AG04449 (cell line): ENCODE data around the gene CDHR3.

ENCODE experiments used
- CTCF ChIA-PET: fragments of 350-600 bp; formaldehyde crosslinking; extraction: SDS; loops from one replicate; lab custom pipeline; 2021; ENCODE audit warnings: antibody characterized with exemption; lab: Yijun Ruan, JAX
- POLR2A ChIA-PET: fragments of 400-600, 350-600 bp; formaldehyde crosslinking; extraction: SDS; loops from one replicate; lab custom pipeline; 2020; ENCODE audit warnings: antibody characterized with exemption, inconsistent platforms; lab: Yijun Ruan, JAX
- DNase-seq: peaks from one replicate; pipeline ENCODE4 v3.0.0-alpha.2; 2010; ENCODE audit warnings: low read depth, low spot score
- H3K4me3 ChIP-seq: 2 replicates; pipeline ENCODE4 v1.5.1; 2011; ENCODE audit warnings: low read depth, mild to moderate bottlenecking, control low read depth, low read length
- TF ChIP-seq, protein P1 (sequence below): IDR thresholded peaks from one replicate; pipeline ENCODE4 v1.5.1; 2011; ENCODE audit warnings: mild to moderate bottlenecking, moderate library complexity, low read length, control low read depth, inconsistent platforms; ENCODE audit not compliant: insufficient read depth; ENCODE audit errors: missing control alignments

CDHR3 gene

DNA sequence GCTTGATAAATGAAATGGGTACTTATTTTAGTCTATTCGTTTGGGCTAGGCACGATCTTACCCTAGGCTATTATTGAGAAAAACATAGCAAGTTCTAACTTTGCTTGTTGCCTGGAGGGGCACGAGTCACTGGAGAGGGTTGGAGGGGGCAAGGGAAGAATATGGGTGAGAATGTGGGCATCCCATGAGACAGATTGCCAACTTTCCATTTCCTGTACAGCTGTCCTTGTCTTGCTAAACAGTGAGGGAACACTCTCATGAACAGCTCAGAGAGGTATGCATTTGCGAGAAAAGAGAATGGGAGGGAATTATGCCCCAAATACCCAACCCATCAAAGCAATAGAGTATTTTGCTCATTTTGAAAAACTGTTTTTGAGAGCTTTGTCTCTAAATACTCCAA, 9.2 kb downstream of the CDHR3 start:
- DNase-seq, result no peak
- H3K4me3 ChIP-seq, result no peak overlapping the region
- TF ChIP-seq, protein P1, sequence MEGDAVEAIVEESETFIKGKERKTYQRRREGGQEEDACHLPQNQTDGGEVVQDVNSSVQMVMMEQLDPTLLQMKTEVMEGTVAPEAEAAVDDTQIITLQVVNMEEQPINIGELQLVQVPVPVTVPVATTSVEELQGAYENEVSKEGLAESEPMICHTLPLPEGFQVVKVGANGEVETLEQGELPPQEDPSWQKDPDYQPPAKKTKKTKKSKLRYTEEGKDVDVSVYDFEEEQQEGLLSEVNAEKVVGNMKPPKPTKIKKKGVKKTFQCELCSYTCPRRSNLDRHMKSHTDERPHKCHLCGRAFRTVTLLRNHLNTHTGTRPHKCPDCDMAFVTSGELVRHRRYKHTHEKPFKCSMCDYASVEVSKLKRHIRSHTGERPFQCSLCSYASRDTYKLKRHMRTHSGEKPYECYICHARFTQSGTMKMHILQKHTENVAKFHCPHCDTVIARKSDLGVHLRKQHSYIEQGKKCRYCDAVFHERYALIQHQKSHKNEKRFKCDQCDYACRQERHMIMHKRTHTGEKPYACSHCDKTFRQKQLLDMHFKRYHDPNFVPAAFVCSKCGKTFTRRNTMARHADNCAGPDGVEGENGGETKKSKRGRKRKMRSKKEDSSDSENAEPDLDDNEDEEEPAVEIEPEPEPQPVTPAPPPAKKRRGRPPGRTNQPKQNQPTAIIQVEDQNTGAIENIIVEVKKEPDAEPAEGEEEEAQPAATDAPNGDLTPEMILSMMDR, result no peak
- ChIA-PET CTCF (interaction anchor here (1.7 kb wide), 1 partner anchor 9 kb away, joined by 4 read pairs; no protein-coding TSS in a partner anchor), POLR2A (no interaction called here)

DNA sequence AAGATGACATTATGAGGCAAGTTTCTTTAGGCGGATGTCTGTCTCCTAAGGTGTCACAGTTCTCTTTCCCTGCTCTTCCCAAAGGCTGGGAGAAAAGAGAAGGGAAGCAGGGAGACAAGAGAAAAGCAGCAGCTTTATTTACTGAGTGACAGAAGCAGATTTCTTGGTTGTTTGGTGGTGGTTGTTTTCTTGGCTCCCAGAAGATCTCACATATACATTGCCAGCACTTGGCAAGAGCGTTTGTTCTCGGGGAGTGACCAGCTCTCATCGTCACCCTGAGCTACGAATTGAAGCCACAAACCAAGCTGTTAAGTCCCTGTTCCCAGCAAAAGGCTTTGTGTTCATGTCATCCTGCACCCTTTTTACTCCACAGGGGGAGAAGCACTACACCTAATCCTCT, 11.4 kb downstream of the CDHR3 start:
- H3K4me3 ChIP-seq, result no peak overlapping the region
- ChIA-PET POLR2A (no interaction called here), CTCF (interaction anchor here (1.9 to 2.7 kb wide), 2 partner anchors 35 to 214 kb away, joined by 5 to 8 read pairs; no protein-coding TSS in a partner anchor)
- TF ChIP-seq, protein P1, result no peak
- DNase-seq, result no peak

DNA sequence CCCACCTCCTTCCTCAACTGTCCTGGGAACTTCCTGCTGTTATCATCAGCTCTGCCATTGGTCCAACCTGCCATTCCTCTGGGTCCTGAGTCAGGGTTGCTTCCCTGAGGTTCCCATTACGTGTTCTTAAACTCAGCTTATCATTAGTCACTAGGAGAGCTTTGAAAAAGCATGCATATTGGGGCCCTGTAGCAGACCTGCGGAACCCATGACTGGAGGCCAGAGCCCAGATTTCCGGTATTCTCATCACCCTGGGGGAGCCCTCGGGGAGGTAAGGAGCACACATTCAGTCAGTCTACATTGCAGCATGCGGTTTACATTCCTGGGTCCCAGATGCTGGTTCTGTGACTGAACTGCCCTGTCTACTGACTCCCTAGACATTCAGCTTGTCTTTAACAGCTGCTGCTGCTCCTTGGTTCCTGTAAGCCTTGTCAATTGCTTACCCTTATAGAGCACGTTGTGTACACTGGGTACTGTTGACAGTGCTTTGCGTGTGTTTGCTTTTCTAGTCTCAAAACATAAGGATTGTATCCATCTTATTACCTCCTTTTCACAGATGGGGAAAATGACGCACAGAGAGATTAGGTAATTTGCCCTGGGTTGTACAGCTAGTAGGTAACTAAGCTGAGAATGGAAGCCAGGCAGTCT, 12.8 kb downstream of the CDHR3 start:
- no peak overlapping the region for H3K4me3 ChIP-seq
- peak; percentile 69 for DNase-seq
- ChIA-PET CTCF (interaction anchor here (0.7 to 2.7 kb wide), 5 partner anchors 15 to 324 kb away, joined by 3 to 8 read pairs (median 3); no protein-coding TSS in a partner anchor), POLR2A (interaction anchor here (0.6 kb wide), 1 partner anchor 20 kb away, joined by 3 read pairs; no protein-coding TSS in a partner anchor)
- TF ChIP-seq, protein P1, result no peak

DNA sequence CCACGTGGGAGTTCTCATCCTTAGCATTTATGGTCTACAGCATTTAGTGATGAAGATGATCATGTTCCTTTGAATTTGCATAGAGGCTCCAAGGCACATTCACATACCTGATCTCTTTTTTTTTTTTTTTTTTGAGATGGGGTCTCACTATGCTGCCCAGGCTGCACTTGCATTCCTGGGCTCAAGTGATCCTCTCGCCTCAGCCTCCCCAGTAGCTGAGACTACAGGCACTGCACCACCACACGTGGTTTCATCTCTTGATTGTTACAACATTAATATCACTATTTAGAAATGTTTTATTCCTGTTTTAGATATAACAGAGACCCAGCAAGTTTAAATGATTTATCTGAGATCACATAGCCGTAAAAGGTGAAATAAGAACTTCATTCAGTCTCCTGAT, 13.8 kb downstream of the CDHR3 start:
- CTCF ChIA-PET, result interaction anchor here (1.0 to 2.7 kb wide), 4 partner anchors 14 to 345 kb away, joined by 3 to 8 read pairs (median 4); no protein-coding TSS in a partner anchor
- DNase-seq, result no peak
- H3K4me3 ChIP-seq, result no peak overlapping the region
- TF ChIP-seq, protein P1, result no peak
- POLR2A ChIA-PET, result no interaction called here

DNA sequence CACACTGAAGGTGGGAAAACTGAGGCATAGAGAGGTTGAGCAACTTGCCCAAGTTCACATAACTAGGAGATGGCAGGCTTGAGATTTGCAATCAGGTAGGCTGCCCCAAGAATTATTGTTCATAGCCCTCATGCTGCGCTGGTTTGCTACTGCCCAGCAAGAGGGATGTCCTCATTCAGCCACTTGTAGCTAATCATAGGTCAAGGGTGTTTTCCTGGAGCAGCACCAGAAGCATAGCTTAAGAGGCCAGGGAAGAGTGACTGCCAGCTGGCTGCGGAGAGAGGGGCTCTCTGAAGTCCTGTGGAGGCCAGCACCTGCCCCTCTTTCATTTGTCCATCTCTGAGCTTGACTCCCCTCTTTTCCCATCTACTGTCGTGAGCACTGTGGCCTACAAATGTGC, 15.0 kb downstream of the CDHR3 start:
- TF ChIP-seq, protein P1, result no peak
- CTCF ChIA-PET, result interaction anchor here (0.8 kb wide), 1 partner anchor 30 kb away, joined by 4 read pairs; no protein-coding TSS in a partner anchor
- no peak for DNase-seq

DNA sequence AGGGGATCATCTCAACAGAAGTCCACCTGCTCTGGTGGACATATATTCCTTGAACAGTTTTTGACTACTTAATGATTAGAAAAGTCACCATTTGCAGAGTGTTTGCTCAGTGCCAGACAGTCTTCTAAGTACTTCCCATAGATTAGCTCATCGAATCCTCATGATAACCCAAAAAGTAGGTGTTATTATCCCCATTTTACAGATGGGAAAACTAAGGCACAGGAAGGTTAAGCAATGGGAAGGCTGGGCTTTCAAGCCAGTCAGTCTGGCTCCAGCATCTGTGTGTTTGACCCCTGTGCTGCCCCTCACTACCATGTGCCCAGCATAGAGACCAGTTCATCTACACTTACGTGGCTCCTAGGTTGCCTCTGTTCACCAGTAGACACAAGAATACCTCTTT, 15.9 kb downstream of the CDHR3 start:
- TF ChIP-seq, protein P1, result no peak
- ChIA-PET CTCF (interaction anchor here (0.8 kb wide), 1 partner anchor 44 kb away, joined by 3 read pairs; no protein-coding TSS in a partner anchor), POLR2A (no interaction called here)
- DNase-seq, result no peak
- no peak overlapping the region for H3K4me3 ChIP-seq

More for the DNA sequence above, 15.0 kb downstream of the CDHR3 start:
- no peak overlapping the region for H3K4me3 ChIP-seq
- POLR2A ChIA-PET, result no interaction called here
